ENCODE data around the gene CDH4.

DNA sequence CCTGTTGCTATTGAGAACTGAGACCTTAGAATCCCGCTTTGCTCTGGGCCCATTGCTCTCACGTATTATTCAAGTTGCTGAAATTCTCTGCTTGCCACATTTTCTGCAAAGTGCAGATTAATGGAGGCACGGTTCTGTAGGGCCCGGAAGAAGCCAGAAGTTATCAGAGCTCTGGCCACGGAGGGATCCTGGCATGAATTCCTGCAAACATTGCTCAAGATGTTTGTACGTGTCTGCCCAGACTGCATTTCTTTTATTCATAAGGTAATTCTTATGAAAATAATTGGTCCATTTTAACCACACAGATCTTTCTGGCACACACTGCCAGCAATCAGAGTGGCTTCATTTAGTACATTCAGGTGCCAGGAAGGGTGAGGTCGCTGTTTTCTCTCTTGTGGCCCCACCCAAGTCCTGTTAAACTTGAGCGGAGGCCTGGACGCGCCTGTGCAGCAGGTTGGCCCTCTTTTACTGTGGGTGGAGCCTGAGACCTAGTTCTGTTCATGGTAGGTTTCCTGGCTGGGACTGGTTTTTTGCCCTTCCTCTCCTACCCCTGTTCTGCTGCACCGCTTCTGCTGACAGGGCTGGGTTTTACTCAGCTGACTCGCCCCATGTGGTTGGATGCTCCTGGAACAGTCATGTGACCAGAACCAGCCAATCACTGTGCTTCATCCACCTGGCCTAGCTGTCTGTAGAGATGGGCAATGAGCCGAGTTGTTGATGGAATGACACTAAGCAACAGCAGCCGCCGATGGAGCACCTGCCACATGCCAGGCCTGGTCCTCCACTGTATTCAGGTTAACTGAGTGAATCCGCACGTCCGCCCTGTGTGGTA is 230.2 kb downstream of the CDH4 start:
- no peak for TF ChIP-seq CTCF (IDR thresholded peaks at IDR 0.05; ENCODE audit: insufficient read depth, low read length, poor library complexity, severe bottlenecking)
- TF ChIP-seq EZH2phosphoT487 (conservative IDR thresholded peaks at IDR 0.05; ENCODE audit: low read length), result no peak
